Common myeloid progenitor, CD34-positive (primary cell): ENCODE results near the gene ZCWPW1.
"Not testable (repeated sequence)": the region's sequence is repeated elsewhere in the genome, so short reads cannot be mapped to it uniquely, and the experiment has no call there.

ENCODE experiments used
- CTCF ChIA-PET: fragments of 350-600 bp; sonication (Branson Sonifier 250); formaldehyde crosslinking; loops from one replicate; lab custom pipeline; 2021; ENCODE audit warnings: antibody characterized with exemption; lab: Charles Lee
- POLR2A ChIA-PET: fragments of 350-600 bp; sonication (Branson Sonifier 250); formaldehyde crosslinking; loops from one replicate; lab custom pipeline; 2021; ENCODE audit warnings: antibody characterized with exemption; lab: Charles Lee
- DNase-seq, 3 donors: peaks; one replicate each; pipeline versions ENCODE4 v3.0.0 to v3.0.0-alpha.2; 2013
- H3K27ac ChIP-seq, 2 experiments: 1 replicate in 1 of 2; 2 replicates in 1 of 2; pipeline ENCODE4 v1.7.0; 2013; ENCODE audit warnings: inconsistent platforms in 2 of 2, low read length in 2 of 2, mild to moderate bottlenecking in 2 of 2, low read depth in 1 of 2, moderate library complexity in 1 of 2; ENCODE audit not compliant: severe bottlenecking in 2 of 2, insufficient read depth in 1 of 2, poor library complexity in 1 of 2
- H3K27me3 ChIP-seq, 5 experiments: replicated peaks in 2 of 5; 1 replicate in 3 of 5; 2 replicates in 2 of 5; pipeline versions ENCODE4 v1.6.1 to v1.7.0; 2013; ENCODE audit warnings: low read length in 4 of 5, mild to moderate bottlenecking in 2 of 5, moderate library complexity in 2 of 5, inconsistent platforms in 1 of 5; ENCODE audit not compliant: insufficient read depth in 5 of 5, control insufficient read depth in 4 of 5
- H3K36me3 ChIP-seq, 4 experiments: 1 replicate in 2 of 4; 2 replicates in 2 of 4; pipeline versions ENCODE4 v1.6.1 to v1.7.0; 2013; ENCODE audit warnings: low read length in 3 of 4, control low read depth in 1 of 4, mild to moderate bottlenecking in 1 of 4; ENCODE audit not compliant: control insufficient read depth in 4 of 4, insufficient read depth in 4 of 4
- H3K4me1 ChIP-seq, 4 experiments: 1 replicate in 3 of 4; 2 replicates in 1 of 4; pipeline versions ENCODE4 v1.6.1 to v1.7.1; 2013; ENCODE audit warnings: low read length in 3 of 4, mild to moderate bottlenecking in 3 of 4, control low read depth in 1 of 4, inconsistent platforms in 1 of 4, moderate library complexity in 1 of 4; ENCODE audit not compliant: control insufficient read depth in 4 of 4, insufficient read depth in 4 of 4; ENCODE audit errors: control extremely low read depth in 1 of 4
- H3K4me3 ChIP-seq, 7 experiments: 1 replicate in 4 of 7; 2 replicates in 3 of 7; pipeline versions ENCODE4 v1.5.1 to v1.7.0; 2013; ENCODE audit warnings: mild to moderate bottlenecking in 7 of 7, low read length in 6 of 7, moderate library complexity in 6 of 7, inconsistent platforms in 2 of 7, low read depth in 2 of 7, control low read depth in 1 of 7; ENCODE audit not compliant: insufficient read depth in 4 of 7, control insufficient read depth in 1 of 7; ENCODE audit errors: extremely low read depth in 1 of 7
- H3K9me3 ChIP-seq, 5 experiments: 1 replicate in 4 of 5; 2 replicates in 1 of 5; pipeline versions ENCODE4 v1.6.1 to v1.7.1; 2013; ENCODE audit warnings: low read length in 4 of 5, mild to moderate bottlenecking in 2 of 5, inconsistent platforms in 1 of 5, low read depth in 1 of 5, moderate library complexity in 1 of 5; ENCODE audit not compliant: control insufficient read depth in 4 of 5, insufficient read depth in 2 of 5; ENCODE audit errors: control extremely low read depth in 1 of 5
- WGBS: methylation state at CpG from one replicate; pipeline ENCODE4 v1.1.5; 2013; ENCODE audit not compliant: insufficient coverage; 5-methylcytosine and 5-hydroxymethylcytosine counted together

The ZCWPW1 gene

GRCh38 chr7:100376066-100376465 lies 52.4 kb downstream of the ZCWPW1 start:
- peaks cover 0 to 2% (median 0%) of the 10 kb centered on the region in 4 experiments for H3K36me3 ChIP-seq
- DNase-seq = no peak
- H3K27ac ChIP-seq = no peak overlapping the region
- WGBS = 100% methylated on average over 3 of the region's 3 CpGs
- no peaks in the 10 kb centered on the region for H3K27me3 ChIP-seq
- ChIA-PET POLR2A (no interaction called here), CTCF (no interaction called here)
- no peaks in the 10 kb centered on the region for H3K9me3 ChIP-seq
- H3K4me1 ChIP-seq = peaks cover 0 to 54% (median 27%) of the 10 kb centered on the region in 4 experiments
- H3K4me3 ChIP-seq = no peak overlapping the region

- POLR2A ChIA-PET = interaction anchor here (0.7 kb wide), 1 partner anchor 91 kb away, joined by 3 read pairs; no protein-coding TSS in a partner anchor
- no peak overlapping the region for H3K27ac ChIP-seq
These were observed 53.9 kb downstream of the ZCWPW1 start for GRCh38 chr7:100374601-100375000.

DNA sequence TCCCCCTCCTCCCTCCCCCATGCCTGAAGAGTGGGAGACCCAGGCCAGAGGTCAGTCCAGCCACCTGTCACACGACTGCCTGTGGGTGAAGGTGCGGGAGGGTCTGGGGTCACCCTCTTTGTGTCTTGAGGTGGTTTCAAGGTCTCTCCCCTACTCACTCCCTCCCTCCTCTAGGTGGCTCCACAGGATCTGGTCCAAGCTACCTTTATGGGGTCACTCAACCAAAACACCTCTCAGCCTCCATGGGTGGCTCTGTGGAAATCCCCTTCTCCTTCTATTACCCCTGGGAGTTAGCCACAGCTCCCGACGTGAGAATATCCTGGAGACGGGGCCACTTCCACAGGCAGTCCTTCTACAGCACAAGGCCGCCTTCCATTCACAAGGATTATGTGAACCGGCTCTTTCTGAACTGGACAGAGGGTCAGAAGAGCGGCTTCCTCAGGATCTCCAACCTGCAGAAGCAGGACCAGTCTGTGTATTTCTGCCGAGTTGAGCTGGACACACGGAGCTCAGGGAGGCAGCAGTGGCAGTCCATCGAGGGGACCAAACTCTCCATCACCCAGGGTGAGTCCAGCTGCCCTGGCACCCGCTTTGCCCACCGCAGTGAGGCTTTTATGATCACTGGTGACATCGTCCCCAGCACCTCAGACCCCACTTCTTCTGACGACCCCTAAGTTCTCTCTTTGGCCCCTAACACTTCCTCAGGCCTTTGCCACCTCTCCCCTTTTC lies 54.5 kb downstream of the ZCWPW1 start:
- WGBS = 90% methylated on average over 8 of the region's 15 CpGs
- ChIA-PET CTCF (interaction anchor here (0.9 to 2.0 kb wide), 4 partner anchors 8 to 52 kb away, joined by 3 to 7 read pairs (median 4); no protein-coding TSS in a partner anchor), POLR2A (interaction anchor here (0.7 kb wide), 1 partner anchor 91 kb away, joined by 3 read pairs; no protein-coding TSS in a partner anchor)
- DNase-seq, H3K9me3 ChIP-seq, H3K27me3 ChIP-seq, H3K36me3 ChIP-seq, H3K27ac ChIP-seq: not testable (repeated sequence)
- peaks cover 0 to 57% (median 32%) of the 10 kb centered on the region in 4 experiments for H3K4me1 ChIP-seq
- peak overlapping the region in 1 of 7 experiments; percentile 39 for H3K4me3 ChIP-seq

More at GRCh38 chr7:100374601-100375000, 53.9 kb downstream of the ZCWPW1 start:
- no peaks in the 10 kb centered on the region for H3K27me3 ChIP-seq
- DNase-seq = no peak
- no peaks in the 10 kb centered on the region for H3K9me3 ChIP-seq
- no peak overlapping the region for H3K4me3 ChIP-seq
- peaks cover 0 to 2% (median 0%) of the 10 kb centered on the region in 4 experiments for H3K36me3 ChIP-seq
- CTCF ChIA-PET = interaction anchor here (0.9 to 2.0 kb wide), 4 partner anchors 9 to 51 kb away, joined by 3 to 7 read pairs (median 4); no protein-coding TSS in a partner anchor
- 53% methylated on average over 4 of the region's 5 CpGs for WGBS
- peaks cover 0 to 53% (median 27%) of the 10 kb centered on the region in 4 experiments for H3K4me1 ChIP-seq

DNA sequence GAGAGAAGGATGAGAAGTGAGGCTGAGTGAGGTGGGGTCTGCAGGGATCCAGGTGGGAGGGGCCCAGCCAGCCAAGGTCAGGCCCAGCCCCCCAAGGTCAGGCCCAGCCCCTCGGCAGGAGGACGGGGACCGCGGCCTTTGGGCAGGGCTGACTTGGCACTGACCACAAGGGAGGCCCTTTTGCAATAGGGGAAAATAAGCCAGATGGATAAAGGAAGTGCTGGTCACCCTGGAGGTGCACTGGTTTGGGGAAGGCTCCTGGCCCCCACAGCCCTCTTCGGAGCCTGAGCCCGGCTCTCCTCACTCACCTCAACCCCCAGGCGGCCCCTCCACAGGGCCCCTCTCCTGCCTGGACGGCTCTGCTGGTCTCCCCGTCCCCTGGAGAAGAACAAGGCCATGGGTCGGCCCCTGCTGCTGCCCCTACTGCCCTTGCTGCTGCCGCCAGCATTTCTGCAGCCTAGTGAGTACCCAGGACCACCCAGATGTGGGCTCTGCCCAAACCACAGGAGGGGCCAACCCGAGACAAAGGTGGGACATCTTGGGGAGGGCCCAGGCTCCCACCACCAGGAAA lies 55.2 kb downstream of the ZCWPW1 start, which contains the start of gene PILRA:
Gene PILRA, plus strand, starts transcription at position 227 of the 571 bp plus-strand sequence. Its CDS starts 170 bp downstream, at position 397.
- ChIA-PET POLR2A (no interaction called here), CTCF (interaction anchor here (1.4 to 1.8 kb wide), 2 partner anchors 34 kb away, joined by 4 to 6 read pairs; no protein-coding TSS in a partner anchor)
- DNase-seq = no peak
- Histone ChIP-seq H3K9me3 (no peaks in the 10 kb centered on the region), H3K4me1 (peaks cover 3 to 64% (median 39%) of the 10 kb centered on the region in 4 experiments), H3K27ac (peak within 1 kb of the TSS; percentile 40 to 54), H3K27me3 (no peaks in the 10 kb centered on the region), H3K36me3 (no peaks in the 10 kb centered on the region), H3K4me3 (peak within 1 kb of the TSS in 3 of 7 experiments; percentile 4 to 39 (median 16))
- WGBS = 88% methylated on average over 8 of the region's 12 CpGs

- H3K36me3 ChIP-seq = peaks cover 0 to 1% (median 0%) of the 10 kb centered on the region in 4 experiments
- H3K4me1 ChIP-seq = peaks cover 6 to 70% (median 44%) of the 10 kb centered on the region in 4 experiments
- ChIA-PET CTCF (interaction anchor here (1.4 kb wide), 1 partner anchor 35 kb away, joined by 4 read pairs; no protein-coding TSS in a partner anchor), POLR2A (no interaction called here)
- no peaks in the 10 kb centered on the region for H3K27me3 ChIP-seq
- 69% methylated on average over 5 of the region's 6 CpGs for WGBS
- H3K27ac ChIP-seq = peak overlapping the region; percentile 40 to 54
- no peaks in the 10 kb centered on the region for H3K9me3 ChIP-seq
- H3K4me3 ChIP-seq = peak overlapping the region in 2 of 7 experiments; percentile 4 to 16
- DNase-seq = no peak
These were observed 55.8 kb downstream of the ZCWPW1 start for GRCh38 chr7:100372694-100373093.

- H3K4me1 ChIP-seq = peaks cover 7 to 75% (median 46%) of the 10 kb centered on the region in 4 experiments
- H3K36me3 ChIP-seq = peaks cover 0 to 5% (median 2%) of the 10 kb centered on the region in 4 experiments
- peak; percentile 71 to 85 (median 81) for DNase-seq
- peak overlapping the region; percentile 40 to 54 for H3K27ac ChIP-seq
- H3K9me3 ChIP-seq = no peaks in the 10 kb centered on the region
- POLR2A ChIA-PET = no interaction called here
- no peaks in the 10 kb centered on the region for H3K27me3 ChIP-seq
- CTCF ChIA-PET = interaction anchor here (1.4 kb wide), 1 partner anchor 35 kb away, joined by 4 read pairs; no protein-coding TSS in a partner anchor
- 66% methylated on average over 5 of the region's 8 CpGs for WGBS
- peak overlapping the region in 1 of 7 experiments; percentile 4 for H3K4me3 ChIP-seq
These were observed 56.2 kb downstream of the ZCWPW1 start for GRCh38 chr7:100372256-100372655.
